Measurements from ENCODE around the gene ABCC11. TPM values are rescaled to one million over a fixed set of nuclear protein-coding genes. Genes with fewer than 3 reads are reported as not detected.

The ABCC11 gene
- total RNA-seq, 2 donors from 2014 or later = 0.70 TPM; not detected in 1

DNA sequence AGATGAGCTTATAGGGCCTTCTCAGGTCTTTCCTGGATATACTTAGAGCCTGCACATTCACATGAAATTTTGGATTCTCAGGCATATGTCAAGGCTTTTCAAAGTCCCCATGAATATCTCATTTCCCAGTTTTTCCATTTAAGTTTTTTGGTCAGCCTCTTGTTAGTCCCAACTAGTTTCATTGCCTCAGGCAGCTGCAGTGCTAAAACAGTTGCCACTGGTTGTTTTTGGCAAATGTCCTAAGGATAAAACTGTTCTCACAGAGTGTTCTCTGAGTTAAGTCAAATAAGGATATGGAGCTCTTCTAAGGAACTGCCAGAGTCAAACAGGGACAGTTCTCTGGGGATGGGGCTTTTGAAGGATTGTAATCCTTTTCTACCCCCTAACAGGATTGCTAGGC lies 39.9 kb upstream of the ABCC11 start:
- H3K9me3 Mint-ChIP-seq = peaks cover 25% of the 10 kb centered on the region
- no peaks in the 10 kb centered on the region for H3K27me3 Mint-ChIP-seq (ENCODE audit: insufficient read depth)
- Histone ChIP-seq H3K4me1 (ENCODE audit: control insufficient read depth, insufficient read depth, low read length) (no peaks in the 10 kb centered on the region), H3K27me3 (ENCODE audit: control insufficient read depth, insufficient read depth, low read length, poor library complexity, severe bottlenecking) (no peaks in the 10 kb centered on the region), H3K36me3 (ENCODE audit: control insufficient read depth, insufficient read depth, low read length) (peaks cover 68% of the 10 kb centered on the region), H3K9me3 (ENCODE audit: control insufficient read depth, low read length) (peaks cover 36% of the 10 kb centered on the region), H3K9ac (ENCODE audit: extremely low read depth, low read length, poor library complexity, severe bottlenecking) (no peak overlapping the region), H3K27ac (ENCODE audit: low read depth, low read length) (no peak overlapping the region), H3K4me3 (ENCODE audit: low read length) (no peak overlapping the region)
- peaks cover 62% of the 10 kb centered on the region for H3K36me3 Mint-ChIP-seq (ENCODE audit: low read depth)
- H3K27ac Mint-ChIP-seq = no peak overlapping the region
- no peak for DNase-seq
- no peak for TF ChIP-seq CTCF (conservative IDR thresholded peaks at IDR 0.05)
- H3K4me1 Mint-ChIP-seq = peaks cover 14% of the 10 kb centered on the region
- no peak overlapping the region for H3K4me3 Mint-ChIP-seq

GRCh38 chr16:48284772-48285409 lies 37.6 kb upstream of the ABCC11 start:
- no peak overlapping the region for H3K4me3 ChIP-seq (ENCODE audit: low read length)

DNA sequence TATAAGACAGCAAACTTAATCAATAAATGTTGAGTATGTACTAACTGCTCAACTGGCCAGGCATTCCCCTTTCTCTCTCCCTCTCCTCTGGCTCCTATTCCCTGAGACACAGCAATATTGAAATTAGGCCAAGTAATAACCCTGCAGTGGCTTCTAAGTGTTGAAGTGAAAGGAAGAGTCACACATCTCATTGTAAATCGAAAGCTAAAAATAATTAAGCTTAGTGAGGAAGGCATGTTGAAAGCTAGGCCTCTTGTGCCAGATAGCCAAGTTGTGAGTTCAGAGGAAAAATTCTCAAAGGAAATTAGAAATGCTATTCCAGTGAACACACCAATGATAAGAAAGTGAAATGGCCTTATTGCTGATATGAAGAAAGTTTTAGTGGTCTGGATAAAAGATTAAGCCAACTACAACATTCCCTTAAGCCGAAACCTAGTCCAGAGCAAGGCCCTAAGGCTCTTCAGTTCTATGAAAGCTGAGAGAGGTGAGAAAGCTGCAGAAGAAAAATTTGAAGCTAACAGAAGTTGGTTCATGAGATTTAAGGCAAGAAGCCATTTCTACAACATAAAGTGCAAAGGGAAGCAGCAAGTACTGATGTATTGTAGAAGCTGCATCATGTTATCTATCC lies 35.4 kb upstream of the ABCC11 start:
- Mint-ChIP-seq H3K4me1 (peaks cover 3% of the 10 kb centered on the region), H3K36me3 (ENCODE audit: low read depth) (peaks cover 45% of the 10 kb centered on the region), H3K27me3 (ENCODE audit: insufficient read depth) (no peaks in the 10 kb centered on the region), H3K4me3 (no peak overlapping the region), H3K27ac (no peak overlapping the region), H3K9me3 (peaks cover 23% of the 10 kb centered on the region)
- DNase-seq = no peak
- no peak overlapping the region for H3K27ac ChIP-seq (ENCODE audit: low read depth, low read length)
- no peak overlapping the region for H3K4me3 ChIP-seq (ENCODE audit: low read length)
- H3K36me3 ChIP-seq (ENCODE audit: control insufficient read depth, insufficient read depth, low read length) = peaks cover 64% of the 10 kb centered on the region
- no peaks in the 10 kb centered on the region for H3K4me1 ChIP-seq (ENCODE audit: control insufficient read depth, insufficient read depth, low read length)
- no peak overlapping the region for H3K9ac ChIP-seq (ENCODE audit: extremely low read depth, low read length, poor library complexity, severe bottlenecking)
- peaks cover 35% of the 10 kb centered on the region for H3K9me3 ChIP-seq (ENCODE audit: control insufficient read depth, low read length)
- WGBS, 2 experiments (ENCODE audit: insufficient coverage in 1 of 2, insufficient read length in 1 of 2) = 97 to 100% methylated on average over 1 to 2 of the region's 2 CpGs
- no peaks in the 10 kb centered on the region for H3K27me3 ChIP-seq (ENCODE audit: control insufficient read depth, insufficient read depth, low read length, poor library complexity, severe bottlenecking)
- TF ChIP-seq CTCF (conservative IDR thresholded peaks at IDR 0.05) = no peak

More at GRCh38 chr16:48284772-48285409, 37.6 kb upstream of the ABCC11 start:
- no peak overlapping the region for H3K9ac ChIP-seq (ENCODE audit: extremely low read depth, low read length, poor library complexity, severe bottlenecking)
- peaks cover 36% of the 10 kb centered on the region for H3K9me3 ChIP-seq (ENCODE audit: control insufficient read depth, low read length)
- H3K27ac Mint-ChIP-seq = no peak overlapping the region
- peaks cover 47% of the 10 kb centered on the region for H3K36me3 Mint-ChIP-seq (ENCODE audit: low read depth)
- peaks cover 60% of the 10 kb centered on the region for H3K36me3 ChIP-seq (ENCODE audit: control insufficient read depth, insufficient read depth, low read length)
- DNase-seq = no peak
- no peak overlapping the region for H3K27ac ChIP-seq (ENCODE audit: low read depth, low read length)
- H3K4me1 Mint-ChIP-seq = peaks cover 8% of the 10 kb centered on the region
- WGBS, 2 experiments (ENCODE audit: insufficient coverage in 1 of 2, insufficient read length in 1 of 2) = 93 to 94% methylated on average over 3 to 4 of the region's 4 CpGs
- no peak overlapping the region for H3K4me3 Mint-ChIP-seq
- TF ChIP-seq CTCF (conservative IDR thresholded peaks at IDR 0.05) = no peak
- H3K27me3 Mint-ChIP-seq (ENCODE audit: insufficient read depth) = no peaks in the 10 kb centered on the region
- no peaks in the 10 kb centered on the region for H3K4me1 ChIP-seq (ENCODE audit: control insufficient read depth, insufficient read depth, low read length)
- no peaks in the 10 kb centered on the region for H3K27me3 ChIP-seq (ENCODE audit: control insufficient read depth, insufficient read depth, low read length, poor library complexity, severe bottlenecking)
- peaks cover 25% of the 10 kb centered on the region for H3K9me3 Mint-ChIP-seq

Data from endodermal cell (in vitro differentiated cells).